HG03460 (cell line): ENCODE measurements around the gene NOPCHAP1.

ENCODE experiments used
- ATAC-seq: cut with Tn5 transposase; IDR thresholded peaks from one replicate; pipeline ENCODE4 v1.9.1; 2021; ENCODE audit not compliant: unreplicated experiment

Gene NOPCHAP1

GRCh38 chr12:105018012-105018411, 31.9 kb downstream of the NOPCHAP1 start:
- no peak for ATAC-seq

GRCh38 chr12:105018776-105019175, 32.7 kb downstream of the NOPCHAP1 start:
- no peak for ATAC-seq

- ATAC-seq = no peak
Measured at GRCh38 chr12:105020241-105020962, 34.3 kb downstream of the NOPCHAP1 start.

- ATAC-seq = no peak
Measured at GRCh38 chr12:105024928-105025327, 38.8 kb downstream of the NOPCHAP1 start.

- no peak for ATAC-seq
Measured at GRCh38 chr12:105025890-105026289, 39.8 kb downstream of the NOPCHAP1 start.

- ATAC-seq = no peak
Measured at GRCh38 chr12:105026411-105026810, 40.3 kb downstream of the NOPCHAP1 start.

GRCh38 chr12:105030820-105031807, 45.0 kb downstream of the NOPCHAP1 start:
- peak; percentile 89 for ATAC-seq

- no peak for ATAC-seq
Measured at GRCh38 chr12:105032703-105033357, 46.7 kb downstream of the NOPCHAP1 start.

GRCh38 chr12:105033851-105034250, 47.7 kb downstream of the NOPCHAP1 start:
- ATAC-seq = no peak
